Kidney glomerular epithelial cell (primary cell): ENCODE data around the gene OR6J1.
A peak's percentile ranks its signal among the peaks of the same experiment; 100 is the strongest.
"Not testable (repeated sequence)": the region's sequence is repeated elsewhere in the genome, so short reads cannot be mapped to it uniquely, and the experiment has no call there.

Experiments
- DNase-seq: peaks from one replicate; lab custom pipeline; 2025; lab: John Stamatoyannopoulos, UW

OR6J1 gene

DNA sequence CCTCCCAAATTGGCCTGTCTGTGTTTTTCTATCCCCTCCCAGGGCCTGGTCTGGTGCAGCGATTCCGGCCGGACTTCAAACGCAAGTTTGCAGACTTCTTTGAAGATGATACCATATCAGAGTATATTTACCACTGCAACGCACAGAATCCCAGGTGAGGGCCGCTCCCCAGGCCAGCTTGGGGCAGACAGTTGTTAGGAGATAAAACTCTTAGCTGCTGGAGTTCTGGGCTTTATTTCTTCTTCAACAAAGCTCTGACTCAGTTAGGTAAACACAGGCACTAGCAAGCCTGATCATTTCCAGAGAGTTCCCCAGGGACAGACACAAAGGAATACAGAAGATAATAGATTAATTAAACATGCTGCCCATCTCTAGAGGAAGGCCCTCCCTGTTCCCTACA is 37.8 kb downstream of the OR6J1 start:
- no peak for DNase-seq

DNA sequence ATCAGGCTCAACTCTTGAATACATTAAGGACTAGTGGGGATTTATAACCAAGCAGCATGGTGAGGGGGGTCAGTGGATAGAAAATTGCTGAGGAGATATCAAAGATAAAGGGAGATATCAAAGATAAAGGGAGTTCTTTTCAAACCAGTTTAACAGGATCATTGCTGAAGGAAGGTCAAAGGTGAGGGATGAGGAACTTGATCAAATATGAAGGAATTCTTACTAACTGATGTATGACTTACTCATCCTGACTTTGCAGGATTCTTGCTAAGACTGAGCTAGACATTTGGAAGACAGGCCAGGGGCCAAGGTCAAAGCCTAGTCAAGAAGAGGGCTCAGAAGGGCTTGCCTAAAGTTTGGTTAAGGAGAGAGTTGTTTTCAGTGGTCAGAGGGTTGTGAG is 41.3 kb downstream of the OR6J1 start:
- no peak for DNase-seq

DNA sequence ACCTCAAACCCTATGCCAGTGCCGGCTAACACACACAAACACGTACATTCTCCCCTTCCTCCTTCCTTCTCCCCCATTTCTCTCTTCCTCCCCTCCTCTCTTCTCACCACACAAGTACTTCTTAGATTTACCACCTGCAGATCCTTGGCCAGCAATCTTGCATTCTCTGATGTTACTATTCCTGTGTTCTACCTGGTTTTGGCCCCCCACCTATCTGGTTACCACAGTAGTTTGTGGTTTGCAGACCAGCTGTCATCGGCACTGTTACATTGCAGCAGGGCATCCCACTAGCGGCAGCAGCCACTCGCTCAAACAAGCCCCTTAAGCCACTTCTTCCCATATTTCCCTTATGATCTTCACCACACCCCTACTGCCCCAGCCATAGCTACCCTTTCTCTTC is 42.2 kb downstream of the OR6J1 start:
- no peak for DNase-seq

DNA sequence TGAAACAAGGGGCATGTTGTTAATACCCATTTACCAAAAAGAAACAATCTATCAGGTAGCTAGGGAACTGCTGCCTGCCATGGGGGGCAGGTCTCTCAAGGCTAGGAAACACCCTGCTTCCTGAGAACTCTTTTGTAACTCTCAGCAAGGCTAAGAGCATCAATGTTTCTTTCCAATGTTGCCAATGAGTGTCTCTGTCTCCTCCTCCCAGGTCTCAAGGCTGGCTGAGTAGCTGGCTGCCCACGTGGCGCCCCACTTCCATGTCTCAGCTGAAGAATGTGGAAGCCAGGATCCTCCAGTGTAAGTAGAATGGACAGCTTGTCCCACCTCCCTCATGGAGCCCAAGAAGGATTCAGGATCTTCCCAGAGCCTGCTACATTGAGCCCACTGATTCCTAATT is 42.7 kb downstream of the OR6J1 start:
- DNase-seq: no peak

DNA sequence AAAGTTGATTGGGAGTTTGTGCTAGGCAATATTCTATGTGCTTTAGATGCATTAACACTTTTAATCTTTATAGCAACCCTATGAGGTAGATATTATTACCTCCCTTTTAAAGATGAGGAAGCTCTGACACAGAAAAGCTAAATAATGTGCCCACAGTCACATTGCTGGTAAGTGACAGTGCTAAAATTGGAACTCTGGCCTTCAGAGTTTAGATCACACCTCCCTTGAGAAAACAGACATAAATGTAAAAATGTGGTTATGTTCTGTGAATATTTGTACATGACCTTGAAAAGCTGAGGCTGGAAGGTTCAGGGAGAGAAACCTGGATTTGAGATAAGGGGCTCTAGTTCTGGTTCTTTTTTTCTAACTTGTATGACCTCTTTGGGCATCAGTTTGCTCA is 44.1 kb downstream of the OR6J1 start:
- no peak for DNase-seq

DNA sequence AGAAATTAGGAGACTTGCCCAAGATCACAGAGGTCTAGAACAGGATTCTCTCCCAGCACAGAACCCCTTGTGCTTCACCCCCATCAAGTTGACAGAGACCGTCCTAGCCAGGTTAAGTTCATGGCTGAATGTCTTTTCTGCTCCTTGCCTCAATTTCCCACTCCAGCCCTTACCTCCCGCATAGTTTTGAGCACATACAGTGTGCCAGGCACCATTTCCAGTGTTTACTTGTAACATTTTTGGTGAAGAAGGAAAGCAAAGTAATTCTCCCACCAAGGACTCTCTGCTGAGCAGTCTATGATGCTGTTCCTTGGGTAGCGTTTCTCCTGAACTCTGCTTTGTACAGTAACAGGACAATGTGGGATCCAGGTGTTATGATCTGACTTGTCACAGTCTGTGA is 44.8 kb downstream of the OR6J1 start:
- DNase-seq: no peak

DNA sequence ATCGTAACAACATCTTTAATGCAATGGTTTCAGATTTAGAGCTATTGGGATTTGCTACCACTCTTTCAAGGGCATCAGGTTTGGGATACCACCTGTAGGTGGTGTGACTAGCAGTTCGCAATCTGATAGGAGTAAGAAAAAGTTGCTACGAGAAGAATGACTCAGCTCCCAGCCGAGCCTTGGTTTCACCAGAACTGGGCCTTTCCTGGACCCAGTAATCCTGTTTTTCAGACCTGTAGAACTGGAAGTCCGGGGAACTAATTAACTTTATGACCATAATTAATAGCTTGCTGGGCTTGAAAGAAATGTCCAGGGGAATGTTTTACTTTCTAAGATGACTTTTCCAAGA is 45.3 kb downstream of the OR6J1 start:
- peak; percentile 64 for DNase-seq

DNA sequence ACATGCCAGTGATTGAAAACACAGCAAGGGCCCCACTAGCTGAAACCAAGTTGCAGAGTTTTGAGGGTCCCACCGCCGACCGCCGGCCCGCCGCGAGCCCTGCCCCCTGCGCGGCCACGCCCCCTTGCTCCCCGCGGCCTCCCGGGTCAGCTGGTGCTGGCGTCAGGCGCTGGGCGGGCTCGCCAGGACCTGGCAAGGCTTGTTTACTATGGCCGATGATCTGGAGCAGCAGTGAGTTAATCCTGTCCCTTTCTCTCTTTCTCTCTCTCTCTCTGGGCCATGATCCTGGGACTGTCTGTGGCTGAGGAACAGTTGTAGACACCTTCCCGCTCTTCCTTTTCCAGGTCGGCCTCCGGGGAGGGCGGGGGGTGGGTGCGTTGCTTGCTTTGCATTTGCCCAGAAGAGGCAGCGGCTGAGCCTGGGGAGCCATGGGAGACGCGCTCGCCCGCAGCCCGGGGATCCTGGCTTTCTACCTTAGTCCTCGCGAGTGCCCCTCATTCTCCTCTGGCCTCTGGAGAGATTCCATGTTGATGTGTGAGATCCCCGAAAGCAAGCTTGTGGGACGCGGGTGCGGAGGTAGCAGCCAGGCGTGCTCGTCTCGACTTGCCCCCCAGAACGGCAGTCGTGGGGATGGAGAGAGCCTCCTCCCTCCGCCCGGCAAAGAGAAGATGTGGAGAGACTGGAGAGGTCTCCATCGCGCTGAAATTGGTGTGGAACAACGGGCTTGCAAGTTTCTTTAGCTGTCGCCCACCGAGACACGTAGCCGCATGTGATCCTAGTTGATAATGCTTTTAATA is 45.9 kb downstream of the OR6J1 start, which contains the start of gene ABHD4:
Gene ABHD4, plus strand, starts transcription at position 202 of the 797 bp plus-strand sequence. Its CDS starts 7 bp downstream, at position 209.
- DNase-seq: peak; percentile 32

DNA sequence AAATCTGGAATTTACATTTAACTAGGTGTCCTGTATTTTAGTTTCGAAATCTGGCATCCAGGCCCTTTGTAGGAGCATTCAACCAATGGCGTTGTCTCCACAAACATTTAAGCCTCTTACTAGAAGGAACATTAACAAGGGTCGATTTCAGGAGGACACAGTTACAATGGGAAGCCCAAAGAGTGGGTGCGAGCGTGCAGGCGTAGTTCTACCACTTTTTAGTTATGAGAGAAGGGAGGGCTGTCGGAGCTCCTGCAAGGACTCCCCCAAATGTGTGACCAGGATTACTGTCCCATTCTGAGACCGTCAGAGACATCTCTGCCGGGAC is 46.4 kb downstream of the OR6J1 start:
- DNase-seq: no peak

DNA sequence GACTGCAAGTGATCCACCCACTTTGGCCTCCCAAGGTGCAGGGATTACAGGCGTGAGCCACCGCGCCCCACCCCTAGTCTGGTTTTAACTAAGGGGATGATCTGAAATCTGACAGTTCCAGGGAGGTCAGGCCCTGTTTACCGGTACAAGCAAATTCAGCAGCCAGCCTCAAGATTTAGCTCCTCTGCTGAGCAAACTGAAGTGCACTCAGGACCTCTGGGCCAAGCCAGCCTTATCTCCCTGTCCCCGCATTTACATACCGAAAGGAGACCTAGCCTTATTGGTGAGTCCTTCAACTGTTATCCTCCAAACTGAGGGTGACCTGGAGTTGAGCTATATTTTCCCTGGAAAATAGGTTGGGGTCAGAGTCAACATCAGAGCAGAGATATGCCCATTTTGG is 46.9 kb downstream of the OR6J1 start:
- no peak for DNase-seq

DNA sequence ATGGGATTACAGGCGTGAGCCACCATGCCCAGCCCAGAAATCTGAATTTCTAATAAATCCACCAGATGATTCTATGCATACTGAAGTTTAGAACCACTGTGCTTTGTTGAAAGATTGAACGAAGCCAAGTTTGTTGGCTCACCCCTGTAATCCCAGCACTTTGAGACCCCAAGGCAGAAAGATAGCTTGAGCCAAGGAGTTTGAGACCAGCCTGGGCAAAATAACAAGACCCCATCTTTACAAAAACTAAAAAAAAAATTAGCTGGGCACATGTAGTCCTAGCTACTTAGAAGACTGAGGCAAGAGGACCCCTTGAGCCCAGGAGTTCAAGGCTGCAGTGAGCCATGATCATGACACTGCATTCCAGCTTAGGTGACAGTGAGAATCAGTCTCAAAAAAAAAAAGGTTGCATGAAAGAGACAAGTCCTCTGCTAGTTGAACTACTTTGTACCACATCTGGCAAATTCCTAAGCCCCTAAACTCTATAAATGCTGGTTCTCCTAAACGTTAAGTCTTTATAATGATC is 47.7 kb downstream of the OR6J1 start:
- DNase-seq: no peak

DNA sequence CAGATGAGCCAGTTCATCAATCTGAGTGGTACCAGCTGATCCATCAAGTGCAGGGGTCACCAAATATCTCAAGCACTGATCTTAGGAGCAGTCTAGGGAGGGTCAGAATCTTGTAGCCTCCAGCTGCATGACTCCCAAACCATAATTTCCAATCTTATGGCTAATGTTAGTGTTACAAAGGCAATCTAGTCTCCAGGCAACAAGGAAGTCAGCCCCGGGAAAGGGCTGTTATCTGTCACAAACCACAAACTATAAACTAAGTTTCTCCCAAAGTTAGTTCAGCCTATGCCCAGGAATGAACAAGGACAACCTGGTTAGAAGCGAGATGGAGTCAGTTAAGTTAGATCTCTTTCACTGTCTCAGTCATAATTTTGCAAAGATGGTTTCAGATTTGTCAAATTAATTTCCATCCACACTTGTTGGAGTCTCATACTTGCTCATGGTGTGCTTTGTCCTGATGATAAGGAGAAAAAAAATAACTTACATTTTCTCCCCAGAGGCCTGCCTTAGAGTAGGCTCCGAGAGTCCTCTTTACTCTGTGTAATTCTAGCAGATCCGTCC is 49.9 kb downstream of the OR6J1 start:
- DNase-seq: no peak

DNA sequence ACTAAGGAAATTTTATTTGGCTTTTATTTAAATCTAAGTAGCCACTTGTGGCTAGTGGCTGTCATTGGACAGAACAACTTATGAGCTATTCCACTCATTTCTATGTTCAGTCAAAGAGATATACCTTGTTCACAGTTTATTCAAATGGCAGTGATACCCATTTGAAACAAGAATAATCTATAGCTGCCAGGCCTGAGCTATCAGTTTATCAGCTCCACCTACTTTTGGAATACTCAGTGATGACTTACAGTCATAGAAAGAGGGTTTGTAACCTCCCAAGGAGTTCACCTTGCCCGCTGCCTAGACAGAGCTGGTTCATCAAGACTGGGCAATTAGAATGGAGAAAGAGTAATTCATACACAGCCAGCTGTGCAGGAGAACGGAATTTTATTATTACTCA is 50.6 kb downstream of the OR6J1 start:
- no peak for DNase-seq

DNA sequence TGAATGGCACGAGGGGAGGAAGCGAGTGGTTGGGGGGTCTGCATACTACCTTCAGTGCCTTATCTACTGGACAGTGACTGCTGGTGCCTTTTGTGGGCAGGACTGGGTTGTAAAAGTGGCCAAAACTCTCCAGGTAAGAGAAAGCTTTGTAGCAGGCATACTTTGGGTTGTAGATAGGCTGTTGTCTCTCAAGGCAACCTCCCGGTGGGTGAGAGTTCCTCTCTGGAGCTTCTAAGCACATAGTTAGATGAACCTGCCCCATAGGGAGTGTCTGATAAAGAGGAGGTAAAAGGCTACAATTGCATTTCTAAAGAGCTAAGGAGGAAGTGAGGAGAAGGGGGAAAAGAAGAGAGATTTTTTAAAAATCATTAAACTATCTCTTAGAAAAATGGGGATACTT is 51.0 kb downstream of the OR6J1 start:
- DNase-seq: no peak

DNA sequence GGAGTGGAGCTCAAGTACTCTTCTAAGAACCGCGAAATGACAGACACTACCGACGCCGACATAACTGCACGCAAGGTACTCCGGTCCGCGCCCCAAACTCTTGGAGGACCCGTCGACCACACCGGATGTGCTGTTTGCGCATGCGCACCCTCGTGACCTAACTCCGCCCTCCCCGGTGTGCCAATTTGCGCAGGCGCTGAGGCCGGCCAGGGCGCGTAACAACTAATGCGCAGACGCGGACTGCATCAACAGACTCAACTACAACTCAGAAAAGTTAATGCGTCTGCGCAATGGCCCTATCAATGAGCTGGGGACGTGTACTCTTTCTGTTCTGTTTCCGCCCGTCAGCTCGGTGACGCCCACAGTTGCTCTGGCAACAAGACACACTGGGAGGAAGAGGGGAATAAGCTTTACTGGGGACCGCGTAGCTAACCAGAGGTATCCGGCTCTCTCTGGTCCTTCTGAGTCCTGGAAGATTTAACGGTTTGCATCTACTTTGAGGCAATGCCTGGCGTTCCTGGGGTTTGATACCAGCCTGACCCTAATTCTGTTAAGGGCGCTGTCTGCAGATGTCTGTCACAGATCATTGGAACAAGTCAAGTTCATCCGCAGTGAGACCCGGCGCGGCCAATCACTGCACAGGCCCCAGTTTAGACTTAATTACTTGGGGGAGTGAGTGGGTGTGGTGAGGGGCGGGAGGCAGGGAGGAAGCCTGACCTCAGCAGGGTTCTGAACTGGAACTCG is 54.9 kb downstream of the OR6J1 start, which contains the start of gene DAD1:
Gene DAD1, minus strand, starts transcription at position 129 of the 744 bp plus-strand sequence. Its CDS starts 67 bp downstream, at position 62.
- DNase-seq: peak; percentile 99

DNA sequence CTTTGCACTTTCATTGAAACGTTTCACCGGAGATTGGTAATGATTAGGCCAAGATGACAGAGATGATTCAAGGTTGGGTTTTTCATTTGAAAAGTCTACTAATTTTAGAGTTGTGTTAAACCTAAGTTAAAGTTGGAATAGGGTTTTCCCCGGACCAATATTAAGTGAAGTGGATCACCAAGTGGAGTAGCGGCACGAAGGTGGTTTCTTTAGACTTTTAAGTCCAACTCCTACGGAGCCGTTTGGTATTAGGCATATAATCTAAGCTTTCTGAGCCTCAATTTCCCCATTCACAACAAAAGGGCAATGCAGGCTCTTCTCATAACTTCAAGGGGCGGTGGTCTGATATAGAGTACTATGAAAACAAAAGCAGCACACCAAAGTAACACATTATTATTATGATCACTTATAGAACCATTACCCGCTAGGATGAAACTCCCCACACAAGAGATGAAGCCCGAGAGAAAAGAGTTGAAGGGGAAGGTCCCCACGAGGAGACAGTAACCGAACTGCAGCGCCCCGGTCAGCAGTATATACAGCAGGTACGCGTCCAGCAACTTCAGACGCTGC is 55.5 kb downstream of the OR6J1 start:
- DNase-seq: no peak

DNA sequence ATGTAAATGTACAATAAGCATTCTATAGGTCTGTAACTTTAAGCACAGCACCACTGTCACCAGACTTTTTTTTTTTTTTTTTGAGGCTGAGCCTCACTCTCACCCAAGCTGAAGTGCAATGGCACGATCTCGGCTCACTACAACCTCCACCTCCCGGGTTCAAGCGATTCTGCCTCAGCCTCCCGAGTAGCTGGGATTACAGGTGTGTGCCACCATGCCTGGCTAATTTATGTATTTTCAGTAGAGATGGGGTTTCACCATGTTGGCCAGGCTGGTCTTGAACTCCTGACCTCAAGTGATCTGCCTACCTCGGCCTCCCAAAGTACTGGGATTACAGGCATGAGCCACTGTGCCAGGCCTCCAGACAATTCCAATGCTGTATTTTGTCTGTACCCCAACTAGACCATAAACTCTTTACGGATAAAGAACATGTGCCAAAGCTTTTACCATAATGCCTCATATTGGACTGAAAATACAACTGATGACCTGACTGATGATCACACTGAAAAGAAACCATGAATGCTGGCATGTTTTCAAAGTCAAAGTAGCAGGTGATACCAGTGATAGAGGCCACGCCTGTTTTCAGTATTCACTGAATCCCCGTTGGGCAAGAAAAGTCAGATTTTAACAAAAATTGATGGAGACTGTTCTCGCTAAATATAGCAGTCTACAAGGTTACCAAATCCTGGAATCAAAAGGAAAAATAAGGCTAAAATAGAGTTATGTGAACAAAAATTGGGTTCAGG is 56.3 kb downstream of the OR6J1 start:
- DNase-seq: not testable (repeated sequence)

DNA sequence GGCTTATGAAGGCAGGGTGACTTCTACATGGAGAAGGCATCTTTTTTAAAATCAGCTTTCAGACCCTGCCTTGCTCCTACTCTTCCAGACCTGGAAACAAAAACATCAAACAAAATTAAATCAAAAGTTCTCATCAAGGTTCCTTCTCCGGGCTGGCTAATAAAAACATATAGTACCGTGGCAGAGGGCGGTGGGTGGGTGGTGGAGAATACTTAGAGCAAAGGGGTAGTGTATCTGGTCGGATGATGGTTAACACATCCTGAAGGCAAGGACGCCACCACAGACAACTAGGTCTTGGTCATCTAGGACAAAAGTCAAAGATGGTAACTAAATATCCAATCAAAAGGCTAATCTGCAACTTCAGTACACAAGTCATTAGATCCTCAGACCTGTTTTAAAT is 56.9 kb downstream of the OR6J1 start:
- DNase-seq: no peak

DNA sequence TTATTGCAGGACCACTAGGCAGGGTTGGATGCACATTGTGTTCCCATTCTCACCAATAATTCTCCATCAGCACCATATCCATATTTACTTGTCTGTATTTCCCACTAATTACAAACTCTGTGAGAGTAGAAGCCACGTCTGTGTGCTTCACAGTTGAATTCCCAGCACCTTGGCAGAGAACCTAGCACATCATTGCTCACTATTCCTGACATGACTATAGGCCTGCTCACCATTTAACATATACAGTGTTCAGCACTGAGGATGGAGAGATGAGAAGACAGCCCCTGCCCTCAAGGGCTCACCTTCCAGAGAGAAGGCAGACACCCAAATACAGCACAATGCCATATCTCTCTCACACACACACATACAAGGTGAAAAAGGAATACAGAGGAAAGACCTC is 60.2 kb downstream of the OR6J1 start:
- no peak for DNase-seq
